ENCODE data around the gene POTEJ.
"Not testable (repeated sequence)": the region's sequence is repeated elsewhere in the genome, so short reads cannot be mapped to it uniquely, and the experiment has no call there.

GRCh38 chr2:130576209-130576784 lies 34.9 kb upstream of the POTEJ start:
- TF ChIP-seq POLR2A, EP300 (IDR thresholded peaks at IDR 0.05): not testable (repeated sequence)
- TF ChIP-seq, protein P1, sequence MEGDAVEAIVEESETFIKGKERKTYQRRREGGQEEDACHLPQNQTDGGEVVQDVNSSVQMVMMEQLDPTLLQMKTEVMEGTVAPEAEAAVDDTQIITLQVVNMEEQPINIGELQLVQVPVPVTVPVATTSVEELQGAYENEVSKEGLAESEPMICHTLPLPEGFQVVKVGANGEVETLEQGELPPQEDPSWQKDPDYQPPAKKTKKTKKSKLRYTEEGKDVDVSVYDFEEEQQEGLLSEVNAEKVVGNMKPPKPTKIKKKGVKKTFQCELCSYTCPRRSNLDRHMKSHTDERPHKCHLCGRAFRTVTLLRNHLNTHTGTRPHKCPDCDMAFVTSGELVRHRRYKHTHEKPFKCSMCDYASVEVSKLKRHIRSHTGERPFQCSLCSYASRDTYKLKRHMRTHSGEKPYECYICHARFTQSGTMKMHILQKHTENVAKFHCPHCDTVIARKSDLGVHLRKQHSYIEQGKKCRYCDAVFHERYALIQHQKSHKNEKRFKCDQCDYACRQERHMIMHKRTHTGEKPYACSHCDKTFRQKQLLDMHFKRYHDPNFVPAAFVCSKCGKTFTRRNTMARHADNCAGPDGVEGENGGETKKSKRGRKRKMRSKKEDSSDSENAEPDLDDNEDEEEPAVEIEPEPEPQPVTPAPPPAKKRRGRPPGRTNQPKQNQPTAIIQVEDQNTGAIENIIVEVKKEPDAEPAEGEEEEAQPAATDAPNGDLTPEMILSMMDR (IDR thresholded peaks at IDR 0.05): not testable (repeated sequence)
